GM21529 (cell line): Measurements from ENCODE around the gene SNX13.
"Not testable (repeated sequence)": the region's sequence is repeated elsewhere in the genome, so short reads cannot be mapped to it uniquely, and the experiment has no call there.

Source experiments
- ATAC-seq: cut with Tn5 transposase; IDR thresholded peaks from one replicate; pipeline ENCODE4 v1.9.1; 2021; ENCODE audit not compliant: unreplicated experiment

SNX13 gene

GRCh38 chr7:17913250-17913649, 27.0 kb downstream of the SNX13 start:
- no peak for ATAC-seq

- no peak for ATAC-seq
Observed at GRCh38 chr7:17912536-17913235, 27.6 kb downstream of the SNX13 start.

GRCh38 chr7:17912050-17912449, 28.2 kb downstream of the SNX13 start:
- ATAC-seq: no peak

GRCh38 chr7:17910377-17910776, 29.9 kb downstream of the SNX13 start:
- ATAC-seq: no peak

GRCh38 chr7:17909310-17909709, 31.0 kb downstream of the SNX13 start:
- ATAC-seq: not testable (repeated sequence)

GRCh38 chr7:17907014-17907413, 33.3 kb downstream of the SNX13 start:
- ATAC-seq: no peak

GRCh38 chr7:17903337-17903736, 37.0 kb downstream of the SNX13 start:
- no peak for ATAC-seq

- ATAC-seq: no peak
Observed at GRCh38 chr7:17902599-17902998, 37.7 kb downstream of the SNX13 start.

GRCh38 chr7:17900464-17900863, 39.8 kb downstream of the SNX13 start:
- ATAC-seq: no peak

- no peak for ATAC-seq
Observed at GRCh38 chr7:17898111-17898510, 42.2 kb downstream of the SNX13 start.

GRCh38 chr7:17887286-17887685, 53.0 kb downstream of the SNX13 start:
- no peak for ATAC-seq

GRCh38 chr7:17882685-17883084, 57.6 kb downstream of the SNX13 start:
- no peak for ATAC-seq

GRCh38 chr7:17879075-17879661, 61.1 kb downstream of the SNX13 start:
- ATAC-seq: no peak

GRCh38 chr7:17878627-17879026, 61.7 kb downstream of the SNX13 start:
- ATAC-seq: no peak

- ATAC-seq: no peak
Observed at GRCh38 chr7:17871815-17872533, 68.3 kb downstream of the SNX13 start.

- no peak for ATAC-seq
Observed at GRCh38 chr7:17870406-17870805, 69.9 kb downstream of the SNX13 start.

- ATAC-seq: no peak
Observed at GRCh38 chr7:17863809-17864143, 76.5 kb downstream of the SNX13 start.

- no peak for ATAC-seq
Observed at GRCh38 chr7:17863095-17863808, 77.0 kb downstream of the SNX13 start.

- ATAC-seq: no peak
Observed at GRCh38 chr7:17856251-17856650, 84.0 kb downstream of the SNX13 start.

GRCh38 chr7:17855202-17855601, 85.1 kb downstream of the SNX13 start:
- ATAC-seq: peak; percentile 41

GRCh38 chr7:17854261-17855047, 85.8 kb downstream of the SNX13 start:
- ATAC-seq: peak; percentile 56
